ENCODE results near the gene KRTAP5-6. TPM values are rescaled to one million over a fixed set of nuclear protein-coding genes. Genes with fewer than 3 reads are reported as not detected.

Gene KRTAP5-6
- total RNA-seq, 1 donor from 2014 or later: not detected

DNA sequence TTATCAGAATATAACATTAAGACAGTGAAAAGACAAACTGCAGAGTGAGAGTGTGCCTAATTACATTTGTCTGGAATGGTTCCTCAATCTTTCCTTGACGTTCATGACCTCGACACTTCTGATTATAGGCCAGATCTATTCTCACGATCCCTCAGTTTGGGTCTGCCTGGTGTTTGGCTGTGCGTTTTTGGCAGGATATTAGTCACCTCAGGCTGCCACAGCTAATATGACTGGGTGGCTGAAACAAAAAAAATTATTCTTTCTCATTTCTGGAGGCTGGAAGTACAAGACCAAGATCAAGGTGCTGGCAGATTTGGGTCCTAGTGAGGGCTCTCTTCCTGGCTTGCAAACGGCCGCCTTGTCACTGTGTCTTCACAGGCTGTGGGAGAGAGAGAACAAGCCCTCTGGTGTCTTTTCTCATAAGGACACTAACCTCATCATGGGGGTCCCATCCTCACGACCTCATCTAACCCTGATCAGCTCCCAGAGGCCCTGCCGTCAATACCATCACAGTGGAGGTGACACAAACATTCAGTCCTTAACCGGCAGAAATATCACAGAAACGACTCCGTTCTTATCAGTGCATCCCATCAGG lies 30.2 kb downstream of the KRTAP5-6 start:
- no peak overlapping the region for H3K4me3 ChIP-seq (ENCODE audit: low read depth, low read length)
- TF ChIP-seq, protein P1, sequence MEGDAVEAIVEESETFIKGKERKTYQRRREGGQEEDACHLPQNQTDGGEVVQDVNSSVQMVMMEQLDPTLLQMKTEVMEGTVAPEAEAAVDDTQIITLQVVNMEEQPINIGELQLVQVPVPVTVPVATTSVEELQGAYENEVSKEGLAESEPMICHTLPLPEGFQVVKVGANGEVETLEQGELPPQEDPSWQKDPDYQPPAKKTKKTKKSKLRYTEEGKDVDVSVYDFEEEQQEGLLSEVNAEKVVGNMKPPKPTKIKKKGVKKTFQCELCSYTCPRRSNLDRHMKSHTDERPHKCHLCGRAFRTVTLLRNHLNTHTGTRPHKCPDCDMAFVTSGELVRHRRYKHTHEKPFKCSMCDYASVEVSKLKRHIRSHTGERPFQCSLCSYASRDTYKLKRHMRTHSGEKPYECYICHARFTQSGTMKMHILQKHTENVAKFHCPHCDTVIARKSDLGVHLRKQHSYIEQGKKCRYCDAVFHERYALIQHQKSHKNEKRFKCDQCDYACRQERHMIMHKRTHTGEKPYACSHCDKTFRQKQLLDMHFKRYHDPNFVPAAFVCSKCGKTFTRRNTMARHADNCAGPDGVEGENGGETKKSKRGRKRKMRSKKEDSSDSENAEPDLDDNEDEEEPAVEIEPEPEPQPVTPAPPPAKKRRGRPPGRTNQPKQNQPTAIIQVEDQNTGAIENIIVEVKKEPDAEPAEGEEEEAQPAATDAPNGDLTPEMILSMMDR (IDR thresholded peaks at IDR 0.05; ENCODE audit: insufficient read depth, low read length, severe bottlenecking): no peak
- H3K36me3 ChIP-seq (ENCODE audit: control insufficient read depth, insufficient read depth, low read length): no peaks in the 10 kb centered on the region
- DNase-seq (ENCODE audit: low read depth) (no peak), FAIRE-seq (no peak)
- peaks cover 2% of the 10 kb centered on the region for H3K27me3 ChIP-seq (ENCODE audit: control insufficient read depth, insufficient read depth, low read length)

DNA sequence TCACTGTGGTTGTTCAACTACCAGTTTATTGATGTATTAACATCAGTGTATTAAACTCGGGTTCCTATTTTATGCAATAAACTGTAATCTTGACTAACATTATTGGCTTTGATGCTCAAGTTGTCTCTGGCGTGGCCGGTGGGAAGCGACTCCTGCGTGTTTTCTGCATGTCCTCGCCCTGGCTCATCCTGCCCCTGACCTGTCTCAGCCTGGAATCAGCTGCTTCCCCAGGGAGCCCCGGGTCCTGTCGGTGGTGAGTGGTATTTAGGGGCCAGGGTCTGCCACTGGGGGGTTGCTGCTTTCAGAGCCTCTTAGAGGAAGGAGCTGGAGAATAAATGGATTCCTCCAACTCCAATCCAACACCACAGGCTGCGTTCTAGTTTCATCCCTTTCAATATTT lies 30.9 kb downstream of the KRTAP5-6 start:
- DNase-seq (ENCODE audit: low read depth): no peak
- H3K27me3 ChIP-seq (ENCODE audit: control insufficient read depth, insufficient read depth, low read length): peaks cover 3% of the 10 kb centered on the region
- no peak overlapping the region for H3K4me3 ChIP-seq (ENCODE audit: low read depth, low read length)
- no peaks in the 10 kb centered on the region for H3K36me3 ChIP-seq (ENCODE audit: control insufficient read depth, insufficient read depth, low read length)
- no peak for FAIRE-seq
- TF ChIP-seq, protein P1 (IDR thresholded peaks at IDR 0.05; ENCODE audit: insufficient read depth, low read length, severe bottlenecking): no peak

DNA sequence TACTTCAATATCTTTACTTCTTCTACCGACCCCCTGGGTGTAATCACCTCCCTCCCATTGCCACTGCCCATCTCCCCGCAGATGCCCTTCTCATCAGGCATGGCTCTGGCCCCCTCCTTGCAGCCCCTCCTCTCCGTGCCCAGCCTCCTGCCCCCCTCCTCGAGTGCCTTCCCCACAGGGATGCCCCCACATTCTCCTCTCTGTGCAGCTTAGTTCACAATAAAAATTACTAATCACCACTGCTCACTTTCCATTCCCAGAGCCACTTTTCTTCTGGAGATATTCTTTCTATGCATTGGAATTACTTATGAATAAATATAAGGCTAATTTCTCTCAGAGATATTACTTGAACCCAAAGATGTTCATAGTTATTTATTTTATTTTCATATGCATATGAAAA lies 31.3 kb downstream of the KRTAP5-6 start:
- no peak overlapping the region for H3K4me3 ChIP-seq (ENCODE audit: low read depth, low read length)
- TF ChIP-seq, protein P1 (IDR thresholded peaks at IDR 0.05; ENCODE audit: insufficient read depth, low read length, severe bottlenecking): no peak
- FAIRE-seq (no peak), DNase-seq (ENCODE audit: low read depth) (no peak)
- no peaks in the 10 kb centered on the region for H3K36me3 ChIP-seq (ENCODE audit: control insufficient read depth, insufficient read depth, low read length)
- peaks cover 5% of the 10 kb centered on the region for H3K27me3 ChIP-seq (ENCODE audit: control insufficient read depth, insufficient read depth, low read length)

DNA sequence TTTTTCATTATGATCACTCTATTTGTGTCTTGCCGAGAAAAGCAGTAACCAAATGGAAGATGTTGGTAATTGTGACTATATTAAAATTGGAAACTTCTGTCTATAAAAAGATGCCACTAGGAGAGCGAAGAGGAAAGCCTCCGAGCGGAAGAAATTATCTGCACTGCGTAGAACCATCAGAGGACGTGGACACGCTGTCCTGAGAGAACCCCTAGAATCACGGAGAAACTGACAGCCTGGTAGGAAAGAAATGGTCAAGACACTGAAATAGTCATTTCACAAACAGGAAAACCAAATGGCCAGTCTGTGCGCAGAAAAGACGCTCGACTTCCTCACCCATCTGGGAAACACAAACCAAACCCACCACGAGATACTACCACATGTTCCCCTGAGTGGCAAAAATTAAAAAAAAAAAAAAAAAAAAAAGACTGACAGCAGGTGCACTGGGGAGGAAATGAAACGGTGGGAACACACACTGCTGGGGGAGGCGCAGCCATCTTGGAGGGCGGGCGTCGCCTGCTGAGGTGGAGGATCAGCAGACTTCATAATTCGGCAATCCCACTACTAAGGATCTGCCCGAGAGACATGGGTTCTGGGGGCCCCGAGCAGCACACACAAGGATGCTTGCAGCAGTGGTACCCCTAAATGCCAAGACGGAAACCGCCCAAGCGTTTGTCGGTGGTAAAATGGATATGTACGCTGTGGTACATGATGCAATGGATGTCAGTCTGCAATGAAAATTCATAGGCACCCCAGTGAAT lies 32.1 kb downstream of the KRTAP5-6 start:
- H3K27me3 ChIP-seq (ENCODE audit: control insufficient read depth, insufficient read depth, low read length): peaks cover 12% of the 10 kb centered on the region
- no peak for FAIRE-seq
- TF ChIP-seq, protein P1 (IDR thresholded peaks at IDR 0.05; ENCODE audit: insufficient read depth, low read length, severe bottlenecking): no peak
- no peak for DNase-seq (ENCODE audit: low read depth)
- no peaks in the 10 kb centered on the region for H3K36me3 ChIP-seq (ENCODE audit: control insufficient read depth, insufficient read depth, low read length)
- no peak overlapping the region for H3K4me3 ChIP-seq (ENCODE audit: low read depth, low read length)

DNA sequence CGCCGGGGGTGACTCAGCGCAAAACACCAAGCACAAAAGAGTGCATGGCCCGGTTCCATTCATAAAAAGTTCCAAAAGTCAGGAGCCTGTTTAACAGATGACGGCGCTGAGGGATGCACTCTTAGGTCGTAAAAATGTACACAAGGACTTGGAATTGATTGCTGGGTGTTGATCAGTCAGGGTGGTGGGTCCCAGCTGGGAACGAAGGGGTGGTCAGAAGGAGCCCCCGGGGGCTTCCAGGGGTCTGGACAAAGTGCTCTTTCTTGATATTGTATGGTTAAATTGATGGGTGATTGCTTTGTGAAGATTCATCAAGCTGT lies 32.7 kb downstream of the KRTAP5-6 start:
- Histone ChIP-seq H3K36me3 (ENCODE audit: control insufficient read depth, insufficient read depth, low read length) (no peaks in the 10 kb centered on the region), H3K27me3 (ENCODE audit: control insufficient read depth, insufficient read depth, low read length) (peaks cover 12% of the 10 kb centered on the region), H3K4me3 (ENCODE audit: low read depth, low read length) (no peak overlapping the region)
- DNase-seq (ENCODE audit: low read depth) (no peak), FAIRE-seq (no peak)
- TF ChIP-seq, protein P1 (IDR thresholded peaks at IDR 0.05; ENCODE audit: insufficient read depth, low read length, severe bottlenecking): no peak

All from bronchial epithelial cell (primary cell).